ENCODE data around the gene SPATA3. TPM values are rescaled to one million over a fixed set of nuclear protein-coding genes. Genes with fewer than 3 reads are reported as not detected.

SPATA3 gene
- total and polyA plus RNA-seq, 2 of the 13 experiments (the other 11 are each of a cell fraction or from before 2014, with no cell fraction given) = not detected

DNA sequence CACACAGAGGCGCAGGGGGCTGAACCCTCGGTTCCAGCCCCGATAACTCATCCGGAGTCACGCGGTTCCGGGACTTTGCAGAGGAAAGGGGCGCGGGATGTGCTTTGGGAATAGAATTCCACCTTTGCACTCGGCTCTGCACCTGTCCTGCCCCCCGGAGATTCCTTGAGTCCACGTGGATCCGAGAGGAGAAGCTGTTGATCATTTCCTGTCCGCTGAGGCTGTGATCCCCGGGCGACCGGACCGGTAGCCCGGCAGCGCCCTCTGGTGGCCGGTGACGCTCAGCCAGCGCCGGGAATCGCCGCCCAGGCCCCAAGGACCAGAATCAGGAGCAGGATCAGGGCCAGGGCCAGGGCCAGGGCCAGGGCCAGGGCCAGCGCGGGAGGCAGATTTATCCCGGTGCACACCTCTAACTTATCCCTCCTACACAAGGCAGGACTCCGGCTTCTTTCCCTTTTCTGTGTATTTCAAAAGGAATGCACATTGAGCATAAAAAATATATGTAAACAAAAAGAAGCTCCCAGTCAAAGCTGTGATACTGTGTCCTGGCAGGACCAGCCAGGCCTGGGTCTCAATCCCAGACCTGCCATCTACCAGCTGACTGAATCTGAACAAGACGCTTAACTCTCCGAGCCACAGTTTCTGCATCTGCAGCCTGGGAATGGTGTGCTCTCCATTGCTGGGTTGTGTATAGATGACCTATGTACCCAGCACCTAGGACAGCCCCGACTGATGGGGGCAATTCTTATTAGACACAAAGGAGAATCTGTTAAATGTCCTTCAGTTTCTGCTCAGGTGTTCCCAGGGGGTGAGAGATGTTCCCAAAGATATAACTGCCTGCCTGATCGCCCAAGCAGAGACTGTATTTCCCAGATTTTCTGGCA is 8.5 kb upstream of the SPATA3 start (continued):
- TF ChIP-seq ZNF234 (CRISPR knock-in tag; conservative IDR thresholded peaks at IDR 0.05) (no peak), AGO1 (IDR thresholded peaks at IDR 0.05; ENCODE audit: low read depth, low read length, poor library complexity, severe bottlenecking) (peak; percentile 75), ZBTB3 (CRISPR knock-in tag; IDR thresholded peaks at IDR 0.05; ENCODE audit: borderline replicate concordance, low read depth) (no peak), RBM22 (optimal IDR thresholded peaks at IDR 0.05; ENCODE audit: low read length) (no peak), ZC3H4 (CRISPR knock-in tag; IDR thresholded peaks at IDR 0.05; ENCODE audit: borderline replicate concordance) (no peak)
- TF ChIP-seq, protein P1, sequence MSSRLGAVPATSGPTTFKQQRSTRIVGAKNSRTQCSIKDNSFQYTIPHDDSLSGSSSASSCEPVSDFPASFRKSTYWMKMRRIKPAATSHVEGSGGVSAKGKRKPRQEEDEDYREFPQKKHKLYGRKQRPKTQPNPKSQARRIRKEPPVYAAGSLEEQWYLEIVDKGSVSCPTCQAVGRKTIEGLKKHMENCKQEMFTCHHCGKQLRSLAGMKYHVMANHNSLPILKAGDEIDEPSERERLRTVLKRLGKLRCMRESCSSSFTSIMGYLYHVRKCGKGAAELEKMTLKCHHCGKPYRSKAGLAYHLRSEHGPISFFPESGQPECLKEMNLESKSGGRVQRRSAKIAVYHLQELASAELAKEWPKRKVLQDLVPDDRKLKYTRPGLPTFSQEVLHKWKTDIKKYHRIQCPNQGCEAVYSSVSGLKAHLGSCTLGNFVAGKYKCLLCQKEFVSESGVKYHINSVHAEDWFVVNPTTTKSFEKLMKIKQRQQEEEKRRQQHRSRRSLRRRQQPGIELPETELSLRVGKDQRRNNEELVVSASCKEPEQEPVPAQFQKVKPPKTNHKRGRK (CRISPR knock-in tag; IDR thresholded peaks at IDR 0.05) = no peak
- TF ChIP-seq, protein P2, sequence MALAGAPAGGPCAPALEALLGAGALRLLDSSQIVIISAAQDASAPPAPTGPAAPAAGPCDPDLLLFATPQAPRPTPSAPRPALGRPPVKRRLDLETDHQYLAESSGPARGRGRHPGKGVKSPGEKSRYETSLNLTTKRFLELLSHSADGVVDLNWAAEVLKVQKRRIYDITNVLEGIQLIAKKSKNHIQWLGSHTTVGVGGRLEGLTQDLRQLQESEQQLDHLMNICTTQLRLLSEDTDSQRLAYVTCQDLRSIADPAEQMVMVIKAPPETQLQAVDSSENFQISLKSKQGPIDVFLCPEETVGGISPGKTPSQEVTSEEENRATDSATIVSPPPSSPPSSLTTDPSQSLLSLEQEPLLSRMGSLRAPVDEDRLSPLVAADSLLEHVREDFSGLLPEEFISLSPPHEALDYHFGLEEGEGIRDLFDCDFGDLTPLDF (CRISPR knock-in tag; IDR thresholded peaks at IDR 0.05) = no peak
- TF ChIP-seq, protein P3, sequence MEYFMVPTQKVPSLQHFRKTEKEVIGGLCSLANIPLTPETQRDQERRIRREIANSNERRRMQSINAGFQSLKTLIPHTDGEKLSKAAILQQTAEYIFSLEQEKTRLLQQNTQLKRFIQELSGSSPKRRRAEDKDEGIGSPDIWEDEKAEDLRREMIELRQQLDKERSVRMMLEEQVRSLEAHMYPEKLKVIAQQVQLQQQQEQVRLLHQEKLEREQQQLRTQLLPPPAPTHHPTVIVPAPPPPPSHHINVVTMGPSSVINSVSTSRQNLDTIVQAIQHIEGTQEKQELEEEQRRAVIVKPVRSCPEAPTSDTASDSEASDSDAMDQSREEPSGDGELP (IDR thresholded peaks at IDR 0.05; ENCODE audit: borderline replicate concordance, low read depth) = 0 out of 2 replicates have a peak, but pooled peaks have one; percentile 8
- TF ChIP-seq, protein P4, sequence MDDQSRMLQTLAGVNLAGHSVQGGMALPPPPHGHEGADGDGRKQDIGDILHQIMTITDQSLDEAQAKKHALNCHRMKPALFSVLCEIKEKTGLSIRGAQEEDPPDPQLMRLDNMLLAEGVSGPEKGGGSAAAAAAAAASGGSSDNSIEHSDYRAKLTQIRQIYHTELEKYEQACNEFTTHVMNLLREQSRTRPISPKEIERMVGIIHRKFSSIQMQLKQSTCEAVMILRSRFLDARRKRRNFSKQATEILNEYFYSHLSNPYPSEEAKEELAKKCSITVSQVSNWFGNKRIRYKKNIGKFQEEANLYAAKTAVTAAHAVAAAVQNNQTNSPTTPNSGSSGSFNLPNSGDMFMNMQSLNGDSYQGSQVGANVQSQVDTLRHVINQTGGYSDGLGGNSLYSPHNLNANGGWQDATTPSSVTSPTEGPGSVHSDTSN (CRISPR knock-in tag; IDR thresholded peaks at IDR 0.05; ENCODE audit: borderline replicate concordance) = no peak
- TF ChIP-seq, protein P5, sequence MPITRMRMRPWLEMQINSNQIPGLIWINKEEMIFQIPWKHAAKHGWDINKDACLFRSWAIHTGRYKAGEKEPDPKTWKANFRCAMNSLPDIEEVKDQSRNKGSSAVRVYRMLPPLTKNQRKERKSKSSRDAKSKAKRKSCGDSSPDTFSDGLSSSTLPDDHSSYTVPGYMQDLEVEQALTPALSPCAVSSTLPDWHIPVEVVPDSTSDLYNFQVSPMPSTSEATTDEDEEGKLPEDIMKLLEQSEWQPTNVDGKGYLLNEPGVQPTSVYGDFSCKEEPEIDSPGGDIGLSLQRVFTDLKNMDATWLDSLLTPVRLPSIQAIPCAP (CRISPR knock-in tag; IDR thresholded peaks at IDR 0.05; ENCODE audit: low read depth) = no peak
- TF ChIP-seq, protein P6, sequence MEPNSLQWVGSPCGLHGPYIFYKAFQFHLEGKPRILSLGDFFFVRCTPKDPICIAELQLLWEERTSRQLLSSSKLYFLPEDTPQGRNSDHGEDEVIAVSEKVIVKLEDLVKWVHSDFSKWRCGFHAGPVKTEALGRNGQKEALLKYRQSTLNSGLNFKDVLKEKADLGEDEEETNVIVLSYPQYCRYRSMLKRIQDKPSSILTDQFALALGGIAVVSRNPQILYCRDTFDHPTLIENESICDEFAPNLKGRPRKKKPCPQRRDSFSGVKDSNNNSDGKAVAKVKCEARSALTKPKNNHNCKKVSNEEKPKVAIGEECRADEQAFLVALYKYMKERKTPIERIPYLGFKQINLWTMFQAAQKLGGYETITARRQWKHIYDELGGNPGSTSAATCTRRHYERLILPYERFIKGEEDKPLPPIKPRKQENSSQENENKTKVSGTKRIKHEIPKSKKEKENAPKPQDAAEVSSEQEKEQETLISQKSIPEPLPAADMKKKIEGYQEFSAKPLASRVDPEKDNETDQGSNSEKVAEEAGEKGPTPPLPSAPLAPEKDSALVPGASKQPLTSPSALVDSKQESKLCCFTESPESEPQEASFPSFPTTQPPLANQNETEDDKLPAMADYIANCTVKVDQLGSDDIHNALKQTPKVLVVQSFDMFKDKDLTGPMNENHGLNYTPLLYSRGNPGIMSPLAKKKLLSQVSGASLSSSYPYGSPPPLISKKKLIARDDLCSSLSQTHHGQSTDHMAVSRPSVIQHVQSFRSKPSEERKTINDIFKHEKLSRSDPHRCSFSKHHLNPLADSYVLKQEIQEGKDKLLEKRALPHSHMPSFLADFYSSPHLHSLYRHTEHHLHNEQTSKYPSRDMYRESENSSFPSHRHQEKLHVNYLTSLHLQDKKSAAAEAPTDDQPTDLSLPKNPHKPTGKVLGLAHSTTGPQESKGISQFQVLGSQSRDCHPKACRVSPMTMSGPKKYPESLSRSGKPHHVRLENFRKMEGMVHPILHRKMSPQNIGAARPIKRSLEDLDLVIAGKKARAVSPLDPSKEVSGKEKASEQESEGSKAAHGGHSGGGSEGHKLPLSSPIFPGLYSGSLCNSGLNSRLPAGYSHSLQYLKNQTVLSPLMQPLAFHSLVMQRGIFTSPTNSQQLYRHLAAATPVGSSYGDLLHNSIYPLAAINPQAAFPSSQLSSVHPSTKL (CRISPR knock-in tag; IDR thresholded peaks at IDR 0.05) = peak; percentile 69; the same call in 1 of the 2 replicates
